Suppressor macrophage treated with lipopolysaccharide for 1 hour (primary cell): ENCODE data around the gene ERVV-1.
"Not testable (repeated sequence)": the region's sequence is repeated elsewhere in the genome, so short reads cannot be mapped to it uniquely, and the experiment has no call there.

Experiments
- DNase-seq, 3 donors: peaks; one replicate each; pipeline ENCODE4 v3.0.0-alpha.2; 2020 to 2022

Gene ERVV-1, protein sequence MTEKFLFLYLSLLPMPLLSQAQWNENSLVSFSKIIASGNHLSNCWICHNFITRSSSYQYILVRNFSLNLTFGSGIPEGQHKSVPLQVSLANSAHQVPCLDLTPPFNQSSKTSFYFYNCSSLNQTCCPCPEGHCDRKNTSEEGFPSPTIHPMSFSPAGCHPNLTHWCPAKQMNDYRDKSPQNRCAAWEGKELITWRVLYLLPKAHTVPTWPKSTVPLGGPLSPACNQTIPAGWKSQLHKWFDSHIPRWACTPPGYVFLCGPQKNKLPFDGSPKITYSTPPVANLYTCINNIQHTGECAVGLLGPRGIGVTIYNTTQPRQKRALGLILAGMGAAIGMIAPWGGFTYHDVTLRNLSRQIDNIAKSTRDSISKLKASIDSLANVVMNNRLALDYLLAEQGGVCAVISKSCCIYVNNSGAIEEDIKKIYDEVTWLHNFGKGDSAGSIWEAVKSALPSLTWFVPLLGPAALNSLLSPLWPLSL

DNA sequence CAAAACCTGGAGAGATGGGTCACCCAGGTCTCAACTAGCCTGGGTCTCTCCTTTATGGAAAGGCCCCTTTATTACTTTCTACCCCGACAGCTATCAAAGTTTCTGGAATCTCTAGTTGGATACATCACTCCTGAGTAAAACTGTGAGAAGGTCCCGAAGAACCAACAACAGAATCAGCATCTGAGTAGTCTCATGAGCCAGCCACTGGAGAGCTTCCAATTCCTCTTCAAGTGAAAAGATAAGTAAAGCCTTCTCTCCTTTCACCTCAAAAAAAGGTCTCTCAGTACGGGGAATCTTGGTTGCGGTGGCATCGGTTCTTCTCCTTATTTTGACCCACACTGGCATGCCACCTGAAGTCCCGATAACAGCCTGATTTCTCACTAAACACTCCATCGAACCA, at the start of gene ERVV-1:
Gene ERVV-1 (plus strand): TSS at position 301 of the 400 bp plus-strand sequence. CDS start 170 bp downstream, outside the sequence.
- no peak for DNase-seq

- no peak for DNase-seq
These were observed 45.9 kb upstream of the ERVV-1 start for GRCh38 chr19:52967772-52968171.

GRCh38 chr19:52981329-52981728, 32.4 kb upstream of the ERVV-1 start:
- no peak for DNase-seq

GRCh38 chr19:52983167-52983566, 30.6 kb upstream of the ERVV-1 start:
- not testable (repeated sequence) for DNase-seq

DNA sequence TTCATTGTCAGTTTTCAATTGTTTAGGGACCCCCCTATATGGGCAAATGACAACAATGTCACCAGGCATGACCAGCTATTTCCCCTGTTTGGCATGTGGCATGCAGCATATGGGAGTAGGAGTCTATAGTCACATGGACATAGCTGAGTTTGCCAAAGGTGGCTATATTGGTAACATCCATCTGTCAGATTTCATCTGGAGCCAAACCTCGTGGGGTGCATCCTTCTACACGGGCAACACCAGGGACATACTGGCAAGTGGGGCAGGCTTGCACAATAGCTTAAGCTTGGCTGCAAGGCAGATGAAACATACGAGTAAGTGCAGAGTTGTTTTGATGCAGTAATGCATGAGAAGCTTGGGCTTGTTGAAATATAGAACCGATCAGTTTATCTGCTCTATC, 26.5 kb upstream of the ERVV-1 start:
- no peak for DNase-seq

GRCh38 chr19:52988506-52988905, 25.2 kb upstream of the ERVV-1 start:
- DNase-seq: no peak

- DNase-seq: peak; percentile 31 to 60 (median 43)
These were observed 22.8 kb upstream of the ERVV-1 start for GRCh38 chr19:52990759-52991418.

- peak; percentile 35 to 72 (median 46) for DNase-seq
These were observed 22.2 kb upstream of the ERVV-1 start for GRCh38 chr19:52991484-52991883.

GRCh38 chr19:52992109-52993004, 21.4 kb upstream of the ERVV-1 start:
- DNase-seq: peak in 1 of 3 donors; percentile 14

GRCh38 chr19:52993342-52994178, 20.2 kb upstream of the ERVV-1 start:
- peak; percentile 76 to 88 (median 87) for DNase-seq

GRCh38 chr19:52995711-52996110, 18.0 kb upstream of the ERVV-1 start:
- no peak for DNase-seq

GRCh38 chr19:52997975-52998374, 15.7 kb upstream of the ERVV-1 start:
- DNase-seq: no peak

GRCh38 chr19:53002479-53002878, 11.2 kb upstream of the ERVV-1 start:
- no peak for DNase-seq

DNA sequence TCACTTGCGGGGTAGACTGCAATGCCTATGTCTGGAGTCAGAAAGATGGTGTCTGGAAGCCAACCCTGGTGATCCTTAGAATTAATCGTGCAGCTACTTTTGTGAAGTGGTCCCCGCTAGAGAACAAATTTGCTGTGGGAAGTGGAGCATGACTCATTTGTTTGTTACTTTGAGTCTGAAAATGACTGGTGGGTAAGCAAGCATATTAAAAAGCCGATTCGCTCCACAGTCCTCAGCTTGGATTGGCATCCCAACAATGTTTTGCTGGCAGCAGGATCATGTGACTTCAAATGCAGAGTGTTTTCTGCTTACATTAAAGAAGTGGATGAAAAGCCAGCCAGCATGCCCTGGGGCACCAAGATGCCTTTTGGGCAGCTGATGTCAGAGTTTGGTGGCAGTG, 9.5 kb upstream of the ERVV-1 start:
- no peak for DNase-seq

DNA sequence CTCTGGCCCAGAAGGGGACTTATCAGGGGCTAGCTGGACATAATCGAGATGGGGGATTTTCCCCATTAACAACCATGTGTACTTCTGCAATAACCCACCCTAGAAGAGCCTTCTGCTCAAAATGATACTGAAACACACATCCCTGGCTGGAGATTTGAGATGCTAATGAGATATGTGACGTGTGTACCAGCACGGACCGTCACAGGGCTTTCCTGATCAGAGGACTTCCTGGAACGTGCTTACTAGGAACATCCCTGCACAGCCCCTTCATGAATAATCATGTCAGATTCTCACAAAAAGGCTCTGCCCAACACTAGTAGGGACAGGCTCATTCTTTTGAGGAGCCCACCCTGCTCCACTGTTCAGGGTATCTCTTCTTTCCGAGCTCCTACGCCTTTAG, 6.5 kb upstream of the ERVV-1 start:
- no peak for DNase-seq

- DNase-seq: no peak
These were observed 6.1 kb upstream of the ERVV-1 start for GRCh38 chr19:53007606-53008005.

DNA sequence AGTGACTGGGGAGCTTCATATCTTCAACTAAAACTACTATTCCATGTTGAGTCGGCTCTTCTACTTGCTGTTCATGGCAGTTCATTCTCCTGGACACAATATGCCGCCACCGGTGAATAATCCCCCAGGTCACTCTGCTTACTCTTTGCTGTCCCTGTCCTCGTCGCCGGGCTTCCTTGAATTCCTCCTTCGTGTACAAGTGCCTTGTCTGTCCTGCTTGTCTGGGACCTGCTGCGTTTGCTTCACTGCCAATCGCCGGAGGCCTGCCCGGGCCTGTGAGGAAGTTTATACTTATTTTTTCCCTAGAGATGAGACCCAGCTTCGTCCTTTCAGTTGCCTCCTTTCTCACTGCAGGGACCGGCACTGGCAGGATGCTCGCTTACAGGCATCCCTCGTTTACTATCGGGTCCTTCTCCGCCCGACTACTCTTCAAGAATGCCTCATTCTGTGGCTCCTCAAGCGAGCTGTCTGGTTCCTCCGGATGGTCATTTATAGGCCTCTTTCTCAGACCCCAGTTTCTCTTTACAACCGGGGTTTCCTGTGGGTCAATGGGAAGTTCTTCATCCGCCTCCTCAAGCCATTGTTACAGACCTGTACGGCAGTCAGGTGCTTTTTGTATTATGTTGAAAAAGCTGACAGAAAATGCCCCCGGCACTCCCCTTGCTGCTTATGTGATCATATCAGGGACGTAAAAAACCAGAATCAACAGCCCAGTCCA, 5.5 kb upstream of the ERVV-1 start:
- DNase-seq: no peak

DNA sequence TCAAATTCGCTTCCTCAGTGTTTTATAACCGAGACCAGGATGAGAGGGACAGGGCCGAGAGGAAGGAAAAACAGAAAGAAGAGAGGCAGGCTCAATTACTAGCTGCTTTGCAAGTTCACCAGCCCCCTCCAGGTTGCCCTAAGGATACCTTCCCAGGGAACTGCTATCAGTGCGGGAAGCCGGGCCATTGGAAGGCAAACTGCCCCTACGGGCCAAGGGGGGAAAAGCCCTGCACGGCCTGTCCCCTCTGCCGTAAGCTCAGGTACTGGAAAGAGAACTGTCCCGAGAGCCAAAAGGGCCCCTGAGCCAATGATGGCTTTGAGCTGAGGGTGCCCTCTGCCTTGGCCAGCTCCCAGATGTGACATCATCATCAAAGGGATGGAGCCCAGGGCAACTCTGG, 3.2 kb upstream of the ERVV-1 start:
- DNase-seq: no peak

DNA sequence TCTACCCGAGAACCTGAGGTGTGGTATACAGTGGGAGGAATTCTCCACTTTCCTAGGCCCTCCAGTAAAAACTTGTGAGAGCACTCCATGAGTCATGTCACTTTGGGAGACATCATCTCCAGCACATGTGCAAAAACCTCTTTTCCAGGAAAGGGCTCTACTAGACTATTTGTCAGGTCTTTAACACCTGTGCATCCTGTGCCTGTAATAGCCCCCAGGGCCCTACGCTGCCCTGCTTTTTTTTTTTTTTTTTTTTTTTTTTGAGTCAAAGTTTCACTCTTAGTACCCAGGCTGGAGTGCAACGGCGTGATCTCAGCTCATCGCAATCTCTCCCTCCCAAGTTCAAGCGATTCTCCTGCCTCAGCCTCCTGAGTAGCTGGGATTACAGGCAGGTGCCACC, 1.7 kb upstream of the ERVV-1 start:
- no peak for DNase-seq

- no peak for DNase-seq
These were observed 1.4 kb downstream of the ERVV-1 start for GRCh38 chr19:53015159-53015558.

DNA sequence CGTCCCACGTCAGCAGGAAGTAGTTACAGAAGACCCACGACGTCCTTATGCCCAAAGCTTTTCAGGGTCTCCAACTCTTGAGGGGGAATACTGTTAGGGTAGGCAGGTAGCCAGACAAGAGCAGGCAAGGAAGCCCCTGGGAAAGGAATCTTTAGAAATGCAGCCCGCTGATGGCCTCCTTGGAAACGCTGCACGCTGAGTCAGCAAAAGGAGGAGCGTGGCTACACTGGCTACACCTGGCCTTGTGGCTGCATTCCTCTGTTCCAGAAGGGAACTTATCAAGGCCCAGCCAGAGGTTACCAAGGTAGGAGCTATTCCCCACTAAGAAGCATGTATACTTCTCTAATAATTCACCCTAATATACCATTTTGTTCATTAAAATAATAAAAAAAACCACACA, 2.0 kb downstream of the ERVV-1 start:
- no peak for DNase-seq
